ENCODE data around the gene NBPF3. TPM values are rescaled to one million over a fixed set of nuclear protein-coding genes. Genes with fewer than 3 reads are reported as not detected.
"Not testable (repeated sequence)": the region's sequence is repeated elsewhere in the genome, so short reads cannot be mapped to it uniquely, and the experiment has no call there.

NBPF3 gene
- total RNA-seq, 1 donor from 2014 or later = 30.4 TPM

- no peak overlapping the region for H3K27ac Mint-ChIP-seq (ENCODE audit: unreplicated experiment)
- peaks cover 16% of the 10 kb centered on the region for H3K4me1 Mint-ChIP-seq (ENCODE audit: unreplicated experiment)
- H3K27me3 Mint-ChIP-seq (ENCODE audit: unreplicated experiment) = no peaks in the 10 kb centered on the region
- H3K4me3 Mint-ChIP-seq (ENCODE audit: unreplicated experiment) = no peak overlapping the region
- TF ChIP-seq, protein P1, sequence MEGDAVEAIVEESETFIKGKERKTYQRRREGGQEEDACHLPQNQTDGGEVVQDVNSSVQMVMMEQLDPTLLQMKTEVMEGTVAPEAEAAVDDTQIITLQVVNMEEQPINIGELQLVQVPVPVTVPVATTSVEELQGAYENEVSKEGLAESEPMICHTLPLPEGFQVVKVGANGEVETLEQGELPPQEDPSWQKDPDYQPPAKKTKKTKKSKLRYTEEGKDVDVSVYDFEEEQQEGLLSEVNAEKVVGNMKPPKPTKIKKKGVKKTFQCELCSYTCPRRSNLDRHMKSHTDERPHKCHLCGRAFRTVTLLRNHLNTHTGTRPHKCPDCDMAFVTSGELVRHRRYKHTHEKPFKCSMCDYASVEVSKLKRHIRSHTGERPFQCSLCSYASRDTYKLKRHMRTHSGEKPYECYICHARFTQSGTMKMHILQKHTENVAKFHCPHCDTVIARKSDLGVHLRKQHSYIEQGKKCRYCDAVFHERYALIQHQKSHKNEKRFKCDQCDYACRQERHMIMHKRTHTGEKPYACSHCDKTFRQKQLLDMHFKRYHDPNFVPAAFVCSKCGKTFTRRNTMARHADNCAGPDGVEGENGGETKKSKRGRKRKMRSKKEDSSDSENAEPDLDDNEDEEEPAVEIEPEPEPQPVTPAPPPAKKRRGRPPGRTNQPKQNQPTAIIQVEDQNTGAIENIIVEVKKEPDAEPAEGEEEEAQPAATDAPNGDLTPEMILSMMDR (IDR thresholded peaks at IDR 0.05) = no peak
- DNase-seq (ENCODE audit: extremely low spot score, unreplicated experiment) = no peak
- H3K9me3 Mint-ChIP-seq (ENCODE audit: unreplicated experiment) = no peaks in the 10 kb centered on the region
- H3K36me3 Mint-ChIP-seq (ENCODE audit: unreplicated experiment) = no peaks in the 10 kb centered on the region
Measured at GRCh38 chr1:21517660-21518480, 77.9 kb downstream of the NBPF3 start.

- peaks cover 14% of the 10 kb centered on the region for H3K4me1 Mint-ChIP-seq (ENCODE audit: unreplicated experiment)
- no peaks in the 10 kb centered on the region for H3K36me3 Mint-ChIP-seq (ENCODE audit: unreplicated experiment)
- TF ChIP-seq, protein P1 (IDR thresholded peaks at IDR 0.05) = no peak
- H3K27ac Mint-ChIP-seq (ENCODE audit: unreplicated experiment) = no peak overlapping the region
- DNase-seq (ENCODE audit: extremely low spot score, unreplicated experiment) = no peak
- H3K4me3 Mint-ChIP-seq (ENCODE audit: unreplicated experiment) = no peak overlapping the region
- H3K9me3 Mint-ChIP-seq (ENCODE audit: unreplicated experiment) = no peaks in the 10 kb centered on the region
- H3K27me3 Mint-ChIP-seq (ENCODE audit: unreplicated experiment) = no peaks in the 10 kb centered on the region
Measured at GRCh38 chr1:21518774-21519455, 79.0 kb downstream of the NBPF3 start.

GRCh38 chr1:21519486-21520070, 79.6 kb downstream of the NBPF3 start:
- not testable (repeated sequence) for H3K27ac Mint-ChIP-seq (ENCODE audit: unreplicated experiment); DNase-seq (ENCODE audit: extremely low spot score, unreplicated experiment); H3K36me3 Mint-ChIP-seq (ENCODE audit: unreplicated experiment); H3K9me3 Mint-ChIP-seq (ENCODE audit: unreplicated experiment); H3K4me3 Mint-ChIP-seq (ENCODE audit: unreplicated experiment); H3K27me3 Mint-ChIP-seq (ENCODE audit: unreplicated experiment)
- peaks cover 14% of the 10 kb centered on the region for H3K4me1 Mint-ChIP-seq (ENCODE audit: unreplicated experiment)

- H3K36me3 Mint-ChIP-seq (ENCODE audit: unreplicated experiment) = no peaks in the 10 kb centered on the region
- peaks cover 14% of the 10 kb centered on the region for H3K4me1 Mint-ChIP-seq (ENCODE audit: unreplicated experiment)
- TF ChIP-seq, protein P1 (IDR thresholded peaks at IDR 0.05) = no peak
- DNase-seq (ENCODE audit: extremely low spot score, unreplicated experiment) = no peak
- no peak overlapping the region for H3K4me3 Mint-ChIP-seq (ENCODE audit: unreplicated experiment)
- H3K9me3 Mint-ChIP-seq (ENCODE audit: unreplicated experiment) = no peaks in the 10 kb centered on the region
- H3K27ac Mint-ChIP-seq (ENCODE audit: unreplicated experiment) = no peak overlapping the region
- H3K27me3 Mint-ChIP-seq (ENCODE audit: unreplicated experiment) = no peaks in the 10 kb centered on the region
Measured at GRCh38 chr1:21520899-21521716, 81.2 kb downstream of the NBPF3 start.

DNA sequence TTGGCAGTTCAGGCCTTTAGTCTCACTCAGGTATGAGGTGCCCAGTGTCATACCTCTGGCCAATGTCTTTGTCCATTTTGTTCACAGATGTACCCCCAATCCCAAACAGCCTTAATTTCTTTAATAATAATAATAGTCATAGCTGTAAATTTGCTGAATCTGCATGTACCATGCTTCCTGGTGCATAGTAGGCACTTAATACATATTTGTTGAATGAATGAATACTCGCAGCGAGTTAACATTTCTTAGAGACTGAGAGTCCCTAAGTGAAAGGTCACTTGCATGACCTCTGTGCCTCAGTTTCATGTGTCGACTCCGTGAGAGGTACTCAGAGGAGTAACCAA, 81.8 kb downstream of the NBPF3 start:
- no peak for DNase-seq (ENCODE audit: extremely low spot score, unreplicated experiment)
- Mint-ChIP-seq H3K36me3 (ENCODE audit: unreplicated experiment) (no peaks in the 10 kb centered on the region), H3K27ac (ENCODE audit: unreplicated experiment) (no peak overlapping the region), H3K9me3 (ENCODE audit: unreplicated experiment) (no peaks in the 10 kb centered on the region), H3K4me1 (ENCODE audit: unreplicated experiment) (peaks cover 14% of the 10 kb centered on the region), H3K4me3 (ENCODE audit: unreplicated experiment) (no peak overlapping the region), H3K27me3 (ENCODE audit: unreplicated experiment) (no peaks in the 10 kb centered on the region)
- TF ChIP-seq, protein P1 (IDR thresholded peaks at IDR 0.05) = no peak
